HG02884 (cell line): ENCODE measurements around the gene PCDHB12.

ENCODE experiments used
- ATAC-seq: cut with Tn5 transposase; IDR thresholded peaks from one replicate; pipeline ENCODE4 v1.9.1; 2021; ENCODE audit warnings: mild to moderate bottlenecking, moderate library complexity; ENCODE audit not compliant: unreplicated experiment

PCDHB12 gene

DNA sequence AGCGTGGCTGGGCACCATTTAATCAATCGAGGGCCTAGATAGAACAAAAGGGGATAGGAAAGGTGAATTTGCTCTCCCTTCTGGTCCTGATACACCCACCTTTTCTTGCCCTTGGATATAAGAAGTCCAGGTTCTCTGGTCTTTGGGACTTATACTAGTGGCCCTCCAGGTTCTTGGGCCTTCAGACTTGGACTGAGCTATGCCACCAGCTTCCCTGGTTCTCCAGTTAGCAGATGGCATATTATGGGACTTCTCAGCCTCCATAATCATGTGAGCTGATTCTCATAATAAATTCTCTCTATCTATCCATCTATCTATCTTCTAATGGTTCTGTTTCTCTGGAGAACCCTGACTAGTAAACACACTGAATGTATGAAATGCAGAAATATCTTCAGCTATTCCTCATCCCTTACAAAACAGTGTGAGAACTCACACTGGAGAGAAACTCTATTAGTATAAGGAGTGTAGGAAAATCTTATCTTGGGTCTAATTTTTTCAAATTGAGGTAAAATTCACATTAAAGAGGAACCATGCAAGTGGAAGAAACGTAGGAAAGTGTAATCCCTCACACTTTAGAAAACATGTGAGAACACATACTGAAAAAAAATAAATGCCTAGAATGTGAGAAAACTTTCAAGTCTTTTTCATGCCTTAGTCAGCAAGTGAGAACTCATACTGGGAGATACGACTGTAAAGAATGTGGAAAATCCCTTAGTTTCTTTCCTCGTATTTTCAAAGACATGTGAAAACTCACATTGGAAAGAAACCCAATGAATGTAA is 52.1 kb downstream of the PCDHB12 start:
- ATAC-seq, result no peak

DNA sequence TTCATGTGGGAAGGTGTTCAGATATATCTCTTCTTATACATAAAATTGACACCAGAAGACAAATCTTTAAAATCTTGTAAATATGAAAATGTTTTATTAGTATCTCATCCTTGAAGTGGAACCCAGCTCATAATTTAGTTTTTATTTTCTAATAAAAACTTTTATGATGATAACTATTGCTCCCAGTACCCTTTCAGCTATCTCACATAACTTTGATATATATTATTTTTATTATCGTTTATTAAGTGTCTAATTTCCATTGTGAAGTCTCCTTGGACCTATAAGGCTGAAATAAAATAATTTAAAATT is 52.7 kb downstream of the PCDHB12 start:
- ATAC-seq, result no peak
